ENCODE measurements around the gene DDIT3. TPM values are rescaled to one million over a fixed set of nuclear protein-coding genes. Genes with fewer than 3 reads are reported as not detected.

Gene DDIT3
- total RNA-seq, 1 experiment from 2014 or later: 84.7 TPM

GRCh38 chr12:57541717-57542116 lies 21.4 kb upstream of the DDIT3 start:
- POLR2A ChIA-PET: no interaction called here

More at GRCh38 chr12:57541717-57542116, 21.4 kb upstream of the DDIT3 start:
- H3K9me2 ChIP-seq (ENCODE audit: insufficient read depth): no peaks in the 10 kb centered on the region
- H4K20me1 ChIP-seq (ENCODE audit: insufficient read depth): no peaks in the 10 kb centered on the region
- H3K9me3 ChIP-seq (ENCODE audit: control insufficient read depth in 1 of 2, insufficient read depth in 1 of 2, low read depth in 1 of 2, low read length in 2 of 2): no peaks in the 10 kb centered on the region
- no peak overlapping the region for H3K27ac ChIP-seq (ENCODE audit: low read depth, low read length)
- H2AFZ ChIP-seq (ENCODE audit: low read depth, low read length, poor library complexity, severe bottlenecking): no peak overlapping the region
- CTCF ChIA-PET: interaction anchor here (0.6 kb wide), 1 partner anchor 44 kb away, joined by 3 read pairs; no protein-coding TSS in a partner anchor
- peaks cover 22% of the 10 kb centered on the region for H3K79me2 ChIP-seq (ENCODE audit: insufficient read depth, low read length)
- peaks cover 4 to 8% of the 10 kb centered on the region in 2 experiments; a peak in 2 of 4 replicates for H3K36me3 ChIP-seq (ENCODE audit: control insufficient read depth in 1 of 2, insufficient read depth in 2 of 2, low read length in 2 of 2)
- RAD21 ChIA-PET (ENCODE audit: low non-redundant PET in 1 of 2, low total read pairs in 2 of 2, uncharacterized antibody in 2 of 2, unreplicated experiment in 2 of 2): no interaction called here
- no peak overlapping the region for H3K4me3 ChIP-seq (replicated peaks in 1 of 2; ENCODE audit: low read depth in 1 of 2, low read length in 2 of 2)
- no peak overlapping the region for H3K4me2 ChIP-seq (ENCODE audit: low read length)
- DNase-seq (ENCODE audit: low read depth, low spot score): no peak
- H3K9ac ChIP-seq (ENCODE audit: low read length): no peak overlapping the region
- H3K27me3 ChIP-seq (ENCODE audit: insufficient read depth, low read length): no peaks in the 10 kb centered on the region
- TF ChIP-seq SRF (IDR thresholded peaks at IDR 0.05; ENCODE audit: low read depth) (no peak), ZFX (IDR thresholded peaks at IDR 0.05) (no peak), POLR2A (IDR thresholded peaks at IDR 0.05; ENCODE audit: borderline replicate concordance, extremely low read depth, insufficient read depth, insufficient read length) (no peak), ZBTB33 (IDR thresholded peaks at IDR 0.05; ENCODE audit: extremely low read depth, insufficient replicate concordance, low read length) (no peak), POLR2AphosphoS5 (IDR thresholded peaks at IDR 0.05; ENCODE audit: low read depth, low read length) (no peak), CEBPB (IDR thresholded peaks at IDR 0.05; ENCODE audit: low read depth) (no peak), CTCF (IDR thresholded peaks at IDR 0.05 in 2 of 3, conservative IDR thresholded peaks at IDR 0.05 in 1 of 3; ENCODE audit: borderline replicate concordance in 1 of 3, insufficient read depth in 1 of 3, low read depth in 2 of 3, low read length in 2 of 3) (no peak), EZH2phosphoT487 (IDR thresholded peaks at IDR 0.05; ENCODE audit: borderline replicate concordance) (no peak), YY1 (IDR thresholded peaks at IDR 0.05; ENCODE audit: extremely low read depth, insufficient replicate concordance, low read depth, low read length) (no peak), ATF3 (IDR thresholded peaks at IDR 0.05) (no peak), EGR1 (IDR thresholded peaks at IDR 0.05; ENCODE audit: low read depth) (no peak), EZH2 (IDR thresholded peaks at IDR 0.05) (no peak), ZNF274 (IDR thresholded peaks at IDR 0.05; ENCODE audit: low read depth, low read length) (no peak), RAD21 (IDR thresholded peaks at IDR 0.05; ENCODE audit: low read depth) (no peak), REST (IDR thresholded peaks at IDR 0.05; ENCODE audit: low read depth) (no peak)
- ATAC-seq: no peak
- intact Hi-C loops (cut with micrococcal nuclease): no loop called here
- peaks cover 6 to 8% of the 10 kb centered on the region in 2 experiments; a peak in 3 of 4 replicates for H3K4me1 ChIP-seq (ENCODE audit: control insufficient read depth in 1 of 2, insufficient read depth in 2 of 2, low read length in 2 of 2)
- BruUV-seq (replicated peaks): no TSS peak

Data from HCT116 (cell line).